GM20431 (cell line): ENCODE measurements around the gene KCNJ4.

Experiments
- in situ Hi-C: fragments of 300-500 bp; cut with MseI, MboI; formaldehyde crosslinking; loops from one replicate; pipeline ENCODE4 v1.15.0; 2020; ENCODE audit warnings: low sequenced_read_pairs; ENCODE audit not compliant: unreplicated experiment

Gene KCNJ4

GRCh38 chr22:38454353-38455075 is 485 bp downstream of the KCNJ4 start:
- in situ Hi-C loops = no loop called here

GRCh38 chr22:38453996-38454352 is 1.0 kb downstream of the KCNJ4 start:
- in situ Hi-C loops = no loop called here

GRCh38 chr22:38453066-38453672 is 1.8 kb downstream of the KCNJ4 start:
- in situ Hi-C loops = no loop called here

GRCh38 chr22:38452373-38453065 is 2.5 kb downstream of the KCNJ4 start:
- in situ Hi-C loops = no loop called here

- in situ Hi-C loops = no loop called here
These were observed 3.1 kb downstream of the KCNJ4 start for GRCh38 chr22:38451864-38452263.

- in situ Hi-C loops = no loop called here
These were observed 3.6 kb downstream of the KCNJ4 start for GRCh38 chr22:38451404-38451803.

GRCh38 chr22:38450234-38450797 is 4.7 kb downstream of the KCNJ4 start:
- in situ Hi-C loops = no loop called here

GRCh38 chr22:38449776-38450175 is 5.2 kb downstream of the KCNJ4 start:
- in situ Hi-C loops = no loop called here

GRCh38 chr22:38448945-38449745 is 5.9 kb downstream of the KCNJ4 start:
- in situ Hi-C loops = no loop called here

- in situ Hi-C loops = no loop called here
These were observed 8.9 kb downstream of the KCNJ4 start for GRCh38 chr22:38446018-38446601.

GRCh38 chr22:38444783-38445182 is 10.2 kb downstream of the KCNJ4 start:
- in situ Hi-C loops = no loop called here

- in situ Hi-C loops = no loop called here
These were observed 11.1 kb downstream of the KCNJ4 start for GRCh38 chr22:38443628-38444521.

- in situ Hi-C loops = no loop called here
These were observed 11.9 kb downstream of the KCNJ4 start for GRCh38 chr22:38442967-38443627.

- in situ Hi-C loops = no loop called here
These were observed 13.2 kb downstream of the KCNJ4 start for GRCh38 chr22:38441620-38442287.

GRCh38 chr22:38440747-38441350 is 14.2 kb downstream of the KCNJ4 start:
- in situ Hi-C loops = no loop called here

- in situ Hi-C loops = no loop called here
These were observed 17.6 kb downstream of the KCNJ4 start for GRCh38 chr22:38437416-38437815.

GRCh38 chr22:38436629-38437395 is 18.2 kb downstream of the KCNJ4 start:
- in situ Hi-C loops = no loop called here
